Stimulated activated CD8-positive, alpha-beta memory T cell treated with anti-CD3 and anti-CD28 coated beads, Interleukin-4, amount 100 ng/mL, for 1 hour (primary cell): ENCODE results near the gene WAPL.

Source experiments
- DNase-seq, 2 donors: peaks; one replicate each; pipeline ENCODE4 v3.0.0-alpha.2; 2020; ENCODE audit warnings: low read depth in 2 of 2, low spot score in 1 of 2

WAPL gene

DNA sequence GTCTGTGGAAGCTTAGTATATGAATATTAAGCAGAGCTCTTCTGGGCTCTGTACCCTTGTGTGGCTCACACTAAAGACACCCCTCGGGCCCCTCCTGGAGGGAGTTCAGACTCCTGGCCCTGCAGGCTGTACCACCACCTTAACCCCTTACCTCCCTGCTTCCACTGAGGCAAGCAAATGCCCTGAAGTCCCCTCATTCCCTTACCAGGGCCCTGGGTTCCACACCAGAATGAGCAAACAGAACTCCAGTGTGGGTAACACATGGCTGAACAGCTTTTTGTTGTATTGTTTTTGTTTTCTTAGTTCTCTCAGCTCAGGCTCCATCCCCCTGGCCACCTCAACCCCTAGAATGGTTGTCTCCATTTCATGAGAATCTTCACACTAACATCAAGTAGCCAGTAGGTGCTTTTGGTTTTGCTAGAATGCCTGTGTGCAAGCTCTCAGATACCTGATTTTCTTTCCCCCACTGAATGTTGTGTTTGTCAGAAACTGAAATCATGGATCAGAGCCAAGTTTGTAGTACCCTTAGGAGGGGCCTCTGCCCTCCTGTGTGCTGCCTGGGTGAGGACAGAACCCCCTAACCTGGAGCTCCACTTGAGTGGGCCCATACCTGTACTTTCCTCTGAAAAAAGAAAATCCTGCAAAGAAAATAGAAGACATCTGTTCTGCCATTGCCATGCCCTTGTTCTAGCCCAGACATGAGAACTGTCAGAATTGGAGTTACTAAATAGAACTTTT, 2.8 kb upstream of the WAPL start:
- DNase-seq: no peak

DNA sequence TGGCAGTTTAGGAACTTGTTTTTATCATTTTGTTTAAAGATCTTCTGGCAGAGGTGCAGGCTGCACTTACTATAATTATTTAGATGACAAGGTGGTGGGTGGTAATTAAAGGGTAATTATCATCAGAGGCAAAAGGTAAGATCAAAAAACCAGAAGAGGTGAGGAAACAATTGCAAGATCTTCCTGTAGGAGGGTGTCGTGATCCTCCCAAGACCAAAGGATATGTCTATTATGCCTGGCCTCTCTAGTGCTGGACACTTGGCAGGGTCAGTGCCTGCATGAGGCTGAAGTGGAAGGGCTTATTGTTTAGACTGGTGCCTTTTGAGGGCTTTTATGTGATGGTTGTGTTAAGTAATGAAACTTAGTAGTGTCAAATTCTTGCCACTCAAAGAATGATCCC, 1.8 kb upstream of the WAPL start:
- no peak for DNase-seq

DNA sequence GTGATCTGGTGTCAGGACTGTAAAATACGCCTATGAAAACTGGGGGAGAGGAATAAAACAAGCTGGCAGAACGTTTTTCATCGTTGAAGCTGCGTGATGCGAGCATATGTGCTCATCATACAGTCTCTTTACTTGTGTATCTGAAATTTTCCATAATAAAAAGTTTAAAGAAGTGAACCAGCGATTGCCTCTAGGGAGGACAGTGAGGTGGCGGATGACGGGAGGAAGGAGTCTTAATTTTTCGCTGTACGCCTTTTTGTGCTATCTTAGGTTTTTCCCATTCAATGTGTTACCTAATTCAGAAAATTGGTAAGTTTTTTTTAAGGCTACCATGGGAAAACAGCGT, 891 bp upstream of the WAPL start:
- no peak for DNase-seq

DNA sequence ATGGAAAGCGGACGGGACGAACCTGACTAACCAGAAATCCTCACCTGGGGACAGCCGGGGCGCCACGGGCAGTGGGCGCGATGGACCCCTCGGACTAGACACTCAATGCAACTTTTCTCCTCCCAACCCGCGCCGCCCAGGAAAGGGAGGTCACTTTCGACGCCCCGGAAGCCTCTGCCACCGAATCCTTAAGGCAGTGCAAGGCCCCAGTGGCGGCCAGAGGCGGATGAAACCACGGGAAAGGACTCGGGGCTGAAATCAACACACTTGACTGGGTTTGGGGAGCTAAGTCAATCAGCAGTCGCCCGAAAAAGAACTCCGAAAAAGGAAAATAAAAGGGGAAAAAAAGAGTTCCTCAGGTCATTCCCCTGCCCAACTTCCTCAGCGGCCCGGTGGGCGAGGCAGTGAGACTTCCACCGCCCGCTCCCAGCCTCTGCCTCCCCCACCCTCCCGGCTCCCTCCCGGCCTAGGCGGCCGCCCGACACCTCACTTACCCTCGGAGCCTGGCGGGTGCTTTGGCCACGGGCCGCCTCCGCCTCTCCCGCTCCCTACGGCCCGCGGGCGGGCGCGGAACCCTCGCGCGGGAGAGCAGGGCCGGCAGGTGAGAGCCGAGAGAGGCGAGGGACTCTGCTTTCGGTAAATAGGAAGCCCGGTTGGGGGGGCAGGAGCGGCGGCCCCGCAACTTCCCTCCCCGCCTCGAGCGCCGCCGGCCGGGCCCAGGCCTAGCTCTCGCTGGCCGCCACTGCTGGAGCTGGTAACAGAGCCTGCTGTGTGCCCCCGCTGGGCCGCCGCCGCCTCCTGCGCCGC, 518 bp downstream of the WAPL start:
- DNase-seq: peak in 1 of 2 donors; percentile 30

DNA sequence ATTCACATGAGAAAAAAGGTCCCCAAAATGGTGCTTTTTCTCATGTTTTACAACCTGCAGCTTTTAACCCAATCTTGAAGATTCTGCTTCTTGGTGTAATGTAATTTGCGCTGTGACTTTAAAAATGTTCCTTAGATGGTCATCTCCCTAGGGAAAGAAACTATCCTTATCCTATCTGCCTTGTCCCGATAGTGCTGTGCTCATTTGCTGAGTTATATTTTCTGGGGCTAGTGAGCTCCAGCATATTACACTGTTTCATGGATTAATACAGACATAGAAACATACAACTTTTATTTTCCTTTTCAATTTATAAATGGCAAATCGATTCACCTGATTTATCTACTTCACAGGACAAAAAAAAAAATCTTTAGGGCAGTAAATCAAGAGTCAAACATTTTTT, 2.8 kb downstream of the WAPL start:
- DNase-seq: no peak

DNA sequence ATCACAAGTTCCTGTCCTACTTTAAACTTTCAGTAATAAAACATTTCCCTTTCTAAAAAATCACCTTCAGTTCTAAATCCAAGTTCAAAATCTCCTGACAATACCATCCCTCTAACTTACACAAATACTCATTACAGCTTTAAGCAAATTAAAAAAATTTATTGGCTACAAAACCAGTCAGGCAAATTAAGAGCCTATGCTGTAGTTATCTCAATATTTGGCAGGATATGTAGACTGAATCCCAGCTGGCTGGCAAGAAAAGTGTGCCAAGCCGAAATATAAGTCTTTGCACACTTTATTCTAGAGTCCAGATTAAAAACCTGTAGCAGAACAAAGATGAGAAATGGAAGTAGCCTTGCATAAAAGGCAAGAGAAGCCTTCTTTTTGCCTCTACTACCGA, 9.5 kb downstream of the WAPL start:
- no peak for DNase-seq

DNA sequence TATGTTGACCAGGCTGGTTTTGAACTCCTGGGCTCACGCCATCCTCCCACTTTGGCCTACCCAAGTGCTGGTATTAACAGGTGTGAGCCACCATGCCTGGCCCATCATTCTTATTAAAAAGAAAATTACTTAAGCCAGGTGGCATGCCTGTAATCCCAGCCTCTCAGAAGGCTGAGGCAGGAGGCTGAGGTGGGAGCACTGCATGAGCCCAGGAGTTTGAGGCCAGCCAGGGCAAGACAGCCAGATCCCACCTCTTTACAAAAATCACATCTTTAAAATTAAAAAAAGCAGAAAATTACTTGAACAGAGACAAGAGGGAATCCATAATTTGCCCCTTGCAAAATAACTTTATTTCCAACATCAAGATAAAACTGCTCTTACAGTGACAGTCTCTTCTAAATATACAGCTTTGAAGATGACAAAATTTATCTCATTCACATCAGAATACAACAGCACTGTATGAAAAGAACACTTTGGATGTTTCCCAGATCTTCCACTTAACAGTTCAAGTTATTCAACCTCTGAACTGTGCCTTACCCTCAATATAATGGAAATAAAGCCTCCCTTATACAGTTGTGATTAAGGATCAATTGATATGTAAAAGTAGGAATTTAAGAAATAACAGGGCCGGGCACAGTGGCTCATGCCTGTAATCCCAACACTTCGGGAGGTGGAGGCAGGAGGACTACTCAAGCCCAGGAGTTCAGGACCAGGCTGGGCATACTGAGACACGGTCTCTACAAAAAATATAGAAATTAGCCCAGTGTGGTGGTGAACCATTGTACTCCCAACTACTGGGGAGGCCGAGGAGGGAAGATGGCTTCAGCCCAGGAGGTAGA, 10.3 kb downstream of the WAPL start:
- DNase-seq: no peak

DNA sequence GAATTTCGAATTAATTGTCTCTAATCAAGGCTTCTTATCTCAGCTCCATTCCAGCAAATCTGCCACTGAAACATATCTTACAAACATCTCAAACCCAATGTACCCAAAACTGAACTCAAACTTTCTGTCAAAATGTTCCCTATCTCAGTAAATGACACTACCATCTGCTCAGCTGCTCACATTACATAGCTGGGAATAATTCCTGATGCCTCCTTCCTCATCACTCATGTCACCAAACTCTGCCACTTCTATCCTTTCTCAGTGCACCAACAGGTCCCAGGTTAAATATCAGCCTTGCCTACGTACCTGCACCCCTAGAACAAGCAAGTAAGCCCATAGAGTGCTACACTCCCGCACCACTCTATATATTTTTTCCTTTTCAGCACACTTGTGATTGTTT, 12.4 kb downstream of the WAPL start:
- DNase-seq: no peak

DNA sequence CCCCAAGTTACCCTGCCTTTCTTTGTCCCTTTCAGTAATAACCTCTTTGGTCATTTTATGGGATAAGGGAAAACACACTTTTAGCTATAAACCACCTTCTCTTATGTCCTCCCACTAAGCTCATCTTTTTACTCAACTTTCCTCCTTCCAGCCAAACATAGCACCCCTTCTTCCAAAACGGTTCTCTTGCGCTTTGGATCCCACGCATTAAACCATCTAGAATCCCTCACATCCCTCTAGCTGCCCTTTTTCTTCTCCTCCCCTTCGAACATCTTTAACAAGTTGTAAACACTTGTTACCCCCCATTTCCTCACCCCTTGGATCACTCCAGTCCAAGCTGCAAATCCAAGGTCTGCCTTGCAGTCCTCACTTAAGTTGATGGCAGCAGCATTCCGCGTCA, 13.4 kb downstream of the WAPL start:
- DNase-seq: no peak

DNA sequence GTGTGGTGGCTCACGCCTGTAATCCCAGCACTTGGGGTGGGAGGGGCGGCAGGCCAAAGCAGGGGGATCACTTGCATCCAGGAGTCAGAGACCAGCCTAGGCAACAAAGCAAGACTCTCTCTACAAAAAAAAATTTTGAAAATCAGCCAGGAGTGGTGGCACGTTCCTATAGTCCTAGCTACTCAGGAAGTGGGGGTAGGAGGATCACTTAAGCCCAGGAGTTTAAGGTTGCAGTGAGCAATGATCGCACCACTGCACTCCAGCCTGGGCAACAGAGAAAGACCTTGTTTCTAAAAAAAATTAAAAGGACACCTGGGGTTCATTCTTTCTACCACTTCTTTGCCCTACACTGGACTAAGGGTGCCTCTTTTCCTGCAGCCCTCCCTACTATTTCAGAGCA, 15.1 kb downstream of the WAPL start:
- DNase-seq: no peak

DNA sequence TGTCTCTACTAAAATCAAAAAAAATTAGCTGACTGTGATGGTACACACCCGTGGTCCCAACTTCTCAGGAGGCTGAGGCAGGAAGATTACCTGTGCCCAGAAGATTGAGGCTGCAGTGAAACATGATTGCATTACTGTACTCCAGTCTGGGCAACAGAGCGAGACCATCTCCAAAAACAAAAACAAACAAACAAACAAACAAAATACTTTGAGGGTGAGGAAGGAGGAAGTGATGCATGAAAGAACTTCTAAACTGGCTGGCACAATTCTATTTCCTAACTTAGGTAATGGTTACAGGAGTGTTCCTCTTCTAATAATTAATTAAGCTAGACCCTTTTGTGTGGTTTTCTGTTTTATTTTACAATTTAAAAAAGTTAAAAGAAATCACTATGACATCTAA, 15.5 kb downstream of the WAPL start:
- DNase-seq: no peak

DNA sequence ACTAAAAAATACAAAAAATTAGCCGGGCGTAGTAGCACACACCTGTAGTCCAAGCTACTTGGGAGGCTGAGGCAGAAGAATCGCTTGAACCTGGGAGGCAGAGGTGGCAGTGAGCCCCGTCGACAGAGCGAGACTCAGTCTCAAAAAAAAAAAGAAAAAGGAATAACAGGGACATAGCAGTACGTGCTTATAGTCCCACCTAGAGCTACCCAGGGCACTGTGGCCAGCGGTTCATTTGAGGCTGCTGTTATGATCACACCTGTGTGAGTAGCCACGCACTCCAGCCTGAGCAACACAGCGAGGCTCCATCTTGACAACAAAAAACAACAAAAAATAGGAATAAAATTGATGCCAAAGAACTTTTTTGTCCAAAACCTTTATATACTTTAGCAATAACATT, 17.1 kb downstream of the WAPL start:
- no peak for DNase-seq

DNA sequence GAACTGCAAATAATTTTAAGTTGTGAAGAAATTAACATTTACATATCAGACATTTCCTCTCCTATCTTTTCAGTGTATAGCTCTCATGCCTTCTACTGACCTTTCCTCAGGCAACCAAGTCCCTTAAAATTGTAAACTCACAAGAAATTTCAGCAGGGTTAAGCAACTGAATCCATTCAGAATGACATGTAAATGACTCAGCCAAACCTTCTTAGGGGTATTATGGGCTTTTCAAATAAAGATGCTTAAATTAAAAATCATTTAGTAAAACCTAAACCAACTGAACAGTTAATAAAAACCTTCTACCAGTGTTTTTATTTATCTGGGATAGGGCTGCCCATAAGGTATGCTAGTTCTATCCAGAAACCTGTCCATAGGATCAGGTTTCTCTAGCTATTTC, 20.7 kb downstream of the WAPL start:
- no peak for DNase-seq

DNA sequence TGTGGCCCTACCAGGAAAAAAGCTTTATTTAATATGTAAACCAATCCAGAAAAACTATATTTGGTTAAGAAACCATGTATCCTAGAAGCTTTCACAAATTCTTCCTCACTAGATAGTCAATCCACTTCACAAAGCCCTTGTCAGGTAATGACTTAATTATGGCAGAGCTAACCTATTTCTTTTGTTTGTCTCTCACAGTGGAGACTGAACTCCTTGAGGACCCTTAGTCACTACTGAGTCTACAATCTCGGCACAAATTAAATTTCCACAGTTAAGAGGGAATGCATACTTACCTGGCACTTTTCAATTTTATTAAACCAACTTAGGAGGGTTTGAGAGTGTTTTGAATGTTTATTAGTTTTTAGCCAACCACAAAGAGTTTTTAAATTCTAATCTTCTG, 23.0 kb downstream of the WAPL start:
- no peak for DNase-seq

DNA sequence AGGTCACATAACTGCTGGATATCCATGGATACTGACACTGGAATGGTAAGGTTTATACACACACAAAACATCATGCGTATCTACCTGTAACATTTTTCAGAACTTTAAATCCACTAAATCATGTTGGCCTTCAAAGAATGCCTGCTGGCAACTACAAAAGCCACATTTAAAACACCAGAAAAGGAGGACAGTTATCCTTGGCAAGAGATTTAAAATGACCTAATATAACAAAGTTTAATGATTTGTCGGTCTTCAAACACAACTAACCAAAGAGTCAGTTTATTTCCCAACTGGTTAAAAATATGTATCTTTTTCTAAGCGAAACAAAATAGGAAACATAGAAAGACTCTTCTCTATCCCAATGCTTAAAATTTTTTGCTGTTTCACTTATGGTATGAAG, 24.0 kb downstream of the WAPL start:
- DNase-seq: no peak

DNA sequence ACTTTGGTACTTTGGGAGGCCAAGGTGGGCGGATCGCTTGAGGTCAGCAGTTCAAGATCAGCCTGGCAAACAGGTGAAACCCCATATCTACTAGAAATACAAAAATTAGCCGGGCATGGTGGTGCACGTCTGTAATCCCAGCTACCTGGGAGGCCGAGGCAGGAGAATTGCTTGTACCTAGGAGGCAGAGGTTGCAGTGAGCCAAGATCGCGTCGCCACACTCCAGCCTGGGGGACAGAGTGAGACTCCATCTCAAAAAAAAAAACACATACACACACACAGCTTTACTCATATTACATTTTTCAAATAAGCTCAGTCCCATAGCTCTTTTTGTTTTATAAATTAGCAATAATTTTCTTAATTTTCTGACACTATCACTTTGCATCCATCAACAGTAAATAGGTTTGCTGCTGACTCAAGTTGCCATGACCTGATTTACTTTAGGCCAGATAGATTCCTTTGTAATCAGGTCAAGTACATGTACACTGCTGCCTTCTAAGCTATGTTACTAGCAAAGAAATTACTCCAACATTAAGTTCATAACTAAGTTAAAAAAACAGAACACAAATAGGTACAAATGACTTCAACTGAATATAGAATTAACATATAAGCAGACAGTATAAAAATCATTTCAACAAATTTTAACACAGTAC, 31.5 kb downstream of the WAPL start:
- no peak for DNase-seq

DNA sequence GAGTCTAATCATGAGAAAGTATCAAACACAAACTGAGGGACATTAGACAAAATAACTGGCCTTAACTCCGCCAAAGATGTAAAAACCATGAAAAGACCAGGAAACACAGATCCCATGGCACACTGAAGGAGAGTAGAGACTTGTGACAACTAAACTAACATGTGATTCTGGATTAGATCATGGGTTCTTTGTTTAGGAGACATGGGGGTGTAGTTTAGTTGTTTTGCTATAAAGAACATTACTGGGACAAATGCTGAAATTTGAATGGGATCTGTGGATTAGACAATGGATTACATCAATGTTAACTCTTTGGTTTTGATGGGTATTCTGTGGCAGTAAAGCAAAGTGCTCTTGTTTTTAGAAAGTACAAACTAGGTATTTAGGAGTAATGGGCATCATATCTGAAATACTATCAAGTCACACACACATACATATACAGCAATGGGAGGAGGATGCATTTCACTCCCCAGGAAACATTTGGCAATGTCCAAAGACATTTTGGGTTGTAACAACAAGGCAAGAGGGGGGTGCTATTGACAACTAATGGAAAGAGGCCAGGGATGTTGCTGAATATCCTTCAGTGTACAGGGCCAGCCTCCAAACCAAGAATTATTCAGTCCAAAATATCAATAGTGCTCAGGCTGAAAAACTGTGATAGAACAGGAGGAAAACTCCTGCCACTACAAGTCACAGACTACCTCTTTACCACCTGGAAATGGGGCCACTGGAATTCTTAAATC, 32.4 kb downstream of the WAPL start:
- no peak for DNase-seq

DNA sequence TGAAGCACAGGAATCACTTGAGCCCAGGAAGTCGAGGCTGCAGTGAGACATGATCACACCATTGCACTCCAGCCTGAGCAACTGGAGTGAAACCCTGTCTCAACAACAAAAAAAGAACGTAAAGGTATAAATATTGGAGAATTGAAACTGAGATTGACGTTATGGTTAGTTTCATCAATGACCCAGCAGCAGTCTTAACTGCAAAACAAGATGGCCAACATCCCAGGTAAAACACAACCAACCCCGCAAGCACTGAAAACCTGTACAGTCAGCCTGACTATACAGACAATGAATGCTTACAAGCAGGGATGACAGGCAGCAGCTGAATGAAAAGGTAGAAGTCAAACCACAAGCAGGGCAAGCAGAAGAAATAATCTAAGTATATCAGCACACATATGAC, 34.7 kb downstream of the WAPL start:
- no peak for DNase-seq

DNA sequence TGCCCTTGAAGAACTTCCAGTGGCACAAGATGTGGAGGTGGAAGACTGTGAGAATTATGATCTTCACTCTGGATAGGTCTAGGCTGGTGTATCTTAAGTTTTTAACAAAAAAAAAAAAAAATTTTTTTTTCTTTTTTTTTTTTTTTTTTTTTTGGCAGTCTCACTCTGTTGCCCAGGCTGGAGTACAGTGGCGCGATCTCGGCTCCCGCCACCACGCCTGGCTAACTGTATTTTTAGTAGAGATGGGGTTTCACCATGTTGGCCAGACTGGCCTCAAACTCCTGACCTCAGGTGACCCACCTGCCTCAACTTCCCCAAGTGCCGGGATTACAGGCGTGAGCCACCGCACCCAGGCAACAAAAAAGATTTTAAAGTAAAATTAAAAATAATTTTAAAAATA, 37.9 kb downstream of the WAPL start:
- no peak for DNase-seq

DNA sequence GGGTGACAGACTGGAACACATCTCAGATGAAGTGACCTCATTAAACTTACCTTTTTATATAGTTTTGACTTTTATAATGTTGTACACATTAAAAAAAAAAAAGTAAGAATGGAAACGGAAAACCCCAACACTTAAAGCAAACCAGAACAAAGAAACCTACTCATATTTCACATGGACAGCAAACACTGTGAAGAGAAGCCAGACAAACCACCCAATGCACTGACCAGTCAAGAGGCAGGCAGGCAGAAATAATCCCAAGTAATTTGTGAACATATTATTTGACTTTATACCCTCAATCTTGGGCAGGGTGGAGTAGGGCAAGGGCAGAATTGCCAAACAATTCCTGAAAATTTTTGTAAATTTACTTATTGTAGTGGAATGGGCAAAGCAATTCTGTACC, 39.8 kb downstream of the WAPL start:
- DNase-seq: no peak

DNA sequence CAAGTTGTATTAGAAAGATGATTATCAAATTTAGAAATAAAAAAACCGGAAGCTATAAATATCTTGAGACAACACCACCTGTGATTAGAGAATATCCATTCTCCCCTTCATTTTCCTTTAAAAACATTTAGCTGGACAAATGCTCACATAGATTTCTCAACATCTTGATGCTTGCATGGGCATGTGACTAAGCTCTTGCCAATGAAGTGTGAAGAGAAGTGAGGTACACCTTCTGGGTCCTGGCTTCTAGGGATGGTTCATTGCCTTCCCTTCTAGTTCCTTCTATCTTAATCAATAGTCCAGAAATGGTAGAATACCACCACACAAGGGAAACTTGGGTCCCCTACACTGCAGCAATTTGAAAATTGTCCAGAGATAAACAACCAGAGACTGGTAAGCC, 41.0 kb downstream of the WAPL start:
- DNase-seq: no peak
